ENCODE measurements around the gene TMX4. TPM values are rescaled to one million over a fixed set of nuclear protein-coding genes. Genes with fewer than 3 reads are reported as not detected.
A peak's percentile ranks its signal among the peaks of the same experiment; 100 is the strongest.

Gene TMX4
- total RNA-seq, 2 experiments from 2014 or later = 39.8 to 47.9 TPM

DNA sequence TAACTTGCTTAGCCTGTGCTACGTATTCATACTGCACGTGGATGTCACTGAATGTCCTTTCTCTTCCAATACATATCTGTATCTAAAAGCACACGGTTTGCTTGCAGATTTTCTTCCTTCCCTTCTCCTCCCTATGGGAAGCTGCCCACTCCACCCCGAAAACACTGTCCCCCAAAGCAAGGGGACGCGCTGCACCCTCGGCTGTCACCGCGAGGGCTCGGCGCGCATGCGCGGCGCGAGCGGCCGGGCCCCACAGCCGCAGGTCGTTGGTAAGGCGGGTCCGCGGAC lies 659 bp downstream of the TMX4 start:
- Mint-ChIP-seq H3K4me1 (ENCODE audit: low read depth) (peaks cover 43% of the 10 kb centered on the region), H3K27me3 (no peaks in the 10 kb centered on the region), H3K9me3 (no peaks in the 10 kb centered on the region), H3K27ac (peak overlapping the region; percentile 85), H3K36me3 (ENCODE audit: low read depth) (peaks cover 14% of the 10 kb centered on the region), H3K4me3 (peak overlapping the region; percentile 93)
- intact Hi-C loops (cut with DNase I, micrococcal nuclease) = loop anchor here in 1 of 2 experiments (10.0 kb wide), 1 partner anchor 56 kb away; no protein-coding TSS in a partner anchor
- TF ChIP-seq, protein P1, sequence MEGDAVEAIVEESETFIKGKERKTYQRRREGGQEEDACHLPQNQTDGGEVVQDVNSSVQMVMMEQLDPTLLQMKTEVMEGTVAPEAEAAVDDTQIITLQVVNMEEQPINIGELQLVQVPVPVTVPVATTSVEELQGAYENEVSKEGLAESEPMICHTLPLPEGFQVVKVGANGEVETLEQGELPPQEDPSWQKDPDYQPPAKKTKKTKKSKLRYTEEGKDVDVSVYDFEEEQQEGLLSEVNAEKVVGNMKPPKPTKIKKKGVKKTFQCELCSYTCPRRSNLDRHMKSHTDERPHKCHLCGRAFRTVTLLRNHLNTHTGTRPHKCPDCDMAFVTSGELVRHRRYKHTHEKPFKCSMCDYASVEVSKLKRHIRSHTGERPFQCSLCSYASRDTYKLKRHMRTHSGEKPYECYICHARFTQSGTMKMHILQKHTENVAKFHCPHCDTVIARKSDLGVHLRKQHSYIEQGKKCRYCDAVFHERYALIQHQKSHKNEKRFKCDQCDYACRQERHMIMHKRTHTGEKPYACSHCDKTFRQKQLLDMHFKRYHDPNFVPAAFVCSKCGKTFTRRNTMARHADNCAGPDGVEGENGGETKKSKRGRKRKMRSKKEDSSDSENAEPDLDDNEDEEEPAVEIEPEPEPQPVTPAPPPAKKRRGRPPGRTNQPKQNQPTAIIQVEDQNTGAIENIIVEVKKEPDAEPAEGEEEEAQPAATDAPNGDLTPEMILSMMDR (IDR thresholded peaks at IDR 0.05) = no peak
- Histone ChIP-seq H3K4me1 (ENCODE audit: insufficient read depth, low read length) (peaks cover 19% of the 10 kb centered on the region), H3K9me3 (ENCODE audit: control insufficient read depth in 1 of 2, insufficient read depth in 1 of 2, low read length in 2 of 2) (no peaks in the 10 kb centered on the region), H3K36me3 (ENCODE audit: insufficient read depth, low read length) (no peaks in the 10 kb centered on the region), H3K4me3 (ENCODE audit: low read length) (peak overlapping the region; percentile 65), H3K27ac (ENCODE audit: low read depth in 1 of 2, low read length in 2 of 2) (peak overlapping the region; percentile 36 to 85), H3K27me3 (ENCODE audit: control insufficient read depth in 1 of 2, insufficient read depth in 2 of 2, low read length in 2 of 2) (no peaks in the 10 kb centered on the region)
- ChIA-PET POLR2A (interaction anchor here (1.3 kb wide), 1 partner anchor 195 kb away, joined by 3 read pairs; no protein-coding TSS in a partner anchor), CTCF (no interaction called here)
- ATAC-seq (ENCODE audit: poor library complexity) = peak; percentile 68
- peak; percentile 41 to 87 (median 62) for DNase-seq

DNA sequence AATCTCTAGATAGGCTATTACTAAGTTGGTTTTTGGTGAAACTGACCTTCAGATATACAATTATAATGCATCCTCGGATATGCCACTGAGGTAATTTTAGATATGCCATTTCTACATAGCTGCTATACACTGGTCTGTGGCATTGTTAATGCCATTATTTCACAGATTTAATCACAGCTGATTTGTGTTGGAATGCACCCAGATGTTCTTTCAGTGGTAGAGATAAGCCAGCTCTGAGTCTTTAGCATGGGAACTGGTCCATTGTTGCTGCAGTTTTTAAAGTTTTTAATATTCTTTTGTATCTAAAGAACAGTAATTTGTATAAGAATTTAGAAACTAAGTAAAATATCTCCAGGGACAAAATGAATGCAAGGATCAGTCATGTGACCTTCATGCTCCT lies 6.8 kb downstream of the TMX4 start:
- CTCF ChIA-PET = interaction anchor here (1.4 kb wide), 1 partner anchor 31 kb away, joined by 5 read pairs; no protein-coding TSS in a partner anchor
- ATAC-seq (ENCODE audit: poor library complexity) = no peak
- peaks cover 58% of the 10 kb centered on the region for H3K4me1 Mint-ChIP-seq (ENCODE audit: low read depth)

DNA sequence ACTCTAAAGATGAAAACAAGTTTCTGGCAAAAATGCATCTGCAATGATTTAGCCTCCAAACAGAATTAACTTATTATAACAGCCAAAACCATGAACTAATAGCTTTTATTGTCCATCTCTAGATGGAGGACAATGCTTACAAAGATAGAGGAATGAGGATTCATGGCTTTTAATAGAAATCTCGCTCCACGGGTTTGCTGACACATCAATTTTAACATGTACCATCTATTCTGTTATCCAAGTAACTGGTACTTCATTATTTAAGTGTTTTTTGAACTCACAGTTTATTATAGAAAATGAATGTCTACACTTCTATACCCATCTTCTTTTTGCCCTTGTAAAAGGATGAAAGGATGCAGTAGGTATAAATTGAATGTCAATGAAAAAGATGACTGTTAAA lies 10.8 kb downstream of the TMX4 start:
- Histone ChIP-seq H3K36me3 (ENCODE audit: insufficient read depth, low read length) (peaks cover 14% of the 10 kb centered on the region), H3K27me3 (ENCODE audit: control insufficient read depth in 1 of 2, insufficient read depth in 2 of 2, low read length in 2 of 2) (no peaks in the 10 kb centered on the region), H3K4me3 (ENCODE audit: low read length) (no peak overlapping the region), H3K4me1 (ENCODE audit: insufficient read depth, low read length) (no peaks in the 10 kb centered on the region), H3K27ac (ENCODE audit: low read depth in 1 of 2, low read length in 2 of 2) (no peak overlapping the region), H3K9me3 (ENCODE audit: control insufficient read depth in 1 of 2, insufficient read depth in 1 of 2, low read length in 2 of 2) (no peaks in the 10 kb centered on the region)
- CTCF ChIA-PET = no interaction called here
- Mint-ChIP-seq H3K27me3 (no peaks in the 10 kb centered on the region), H3K9me3 (no peaks in the 10 kb centered on the region), H3K36me3 (ENCODE audit: low read depth) (peaks cover 56% of the 10 kb centered on the region), H3K4me1 (ENCODE audit: low read depth) (peaks cover 24% of the 10 kb centered on the region), H3K27ac (no peak overlapping the region), H3K4me3 (no peak overlapping the region)
- TF ChIP-seq, protein P1 (IDR thresholded peaks at IDR 0.05) = no peak
- intact Hi-C loops (cut with DNase I, micrococcal nuclease) = no loop called here
- no peak for ATAC-seq (ENCODE audit: poor library complexity)
- POLR2A ChIA-PET = no interaction called here
- no peak for DNase-seq

More for the DNA sequence above, 6.8 kb downstream of the TMX4 start:
- Histone ChIP-seq H3K27ac (ENCODE audit: low read depth in 1 of 2, low read length in 2 of 2) (no peak overlapping the region), H3K4me1 (ENCODE audit: insufficient read depth, low read length) (peaks cover 4% of the 10 kb centered on the region), H3K27me3 (ENCODE audit: control insufficient read depth in 1 of 2, insufficient read depth in 2 of 2, low read length in 2 of 2) (no peaks in the 10 kb centered on the region), H3K9me3 (ENCODE audit: control insufficient read depth in 1 of 2, insufficient read depth in 1 of 2, low read length in 2 of 2) (no peaks in the 10 kb centered on the region), H3K4me3 (ENCODE audit: low read length) (no peak overlapping the region), H3K36me3 (ENCODE audit: insufficient read depth, low read length) (peaks cover 12% of the 10 kb centered on the region)
- H3K36me3 Mint-ChIP-seq (ENCODE audit: low read depth) = peaks cover 18% of the 10 kb centered on the region
- DNase-seq = no peak
- no peaks in the 10 kb centered on the region for H3K27me3 Mint-ChIP-seq
- no peak overlapping the region for H3K4me3 Mint-ChIP-seq
- H3K27ac Mint-ChIP-seq = no peak overlapping the region
- intact Hi-C loops (cut with DNase I, micrococcal nuclease) = loop anchor here in 1 of 2 experiments (10.0 kb wide), 1 partner anchor 62 kb away; no protein-coding TSS in a partner anchor
- TF ChIP-seq, protein P1 (IDR thresholded peaks at IDR 0.05) = no peak
- POLR2A ChIA-PET = no interaction called here
- no peaks in the 10 kb centered on the region for H3K9me3 Mint-ChIP-seq

All from CD4-positive, alpha-beta T cell (primary cell).